GM19193 (cell line): ENCODE data around the gene ZFTA.

Experiments
- POLR2A ChIP-seq: IDR thresholded peaks from 4 replicates; pipeline ENCODE4 v1.6.1; 2011; ENCODE audit not compliant: insufficient read depth, insufficient read length; ENCODE audit errors: extremely low read depth

Gene ZFTA

DNA sequence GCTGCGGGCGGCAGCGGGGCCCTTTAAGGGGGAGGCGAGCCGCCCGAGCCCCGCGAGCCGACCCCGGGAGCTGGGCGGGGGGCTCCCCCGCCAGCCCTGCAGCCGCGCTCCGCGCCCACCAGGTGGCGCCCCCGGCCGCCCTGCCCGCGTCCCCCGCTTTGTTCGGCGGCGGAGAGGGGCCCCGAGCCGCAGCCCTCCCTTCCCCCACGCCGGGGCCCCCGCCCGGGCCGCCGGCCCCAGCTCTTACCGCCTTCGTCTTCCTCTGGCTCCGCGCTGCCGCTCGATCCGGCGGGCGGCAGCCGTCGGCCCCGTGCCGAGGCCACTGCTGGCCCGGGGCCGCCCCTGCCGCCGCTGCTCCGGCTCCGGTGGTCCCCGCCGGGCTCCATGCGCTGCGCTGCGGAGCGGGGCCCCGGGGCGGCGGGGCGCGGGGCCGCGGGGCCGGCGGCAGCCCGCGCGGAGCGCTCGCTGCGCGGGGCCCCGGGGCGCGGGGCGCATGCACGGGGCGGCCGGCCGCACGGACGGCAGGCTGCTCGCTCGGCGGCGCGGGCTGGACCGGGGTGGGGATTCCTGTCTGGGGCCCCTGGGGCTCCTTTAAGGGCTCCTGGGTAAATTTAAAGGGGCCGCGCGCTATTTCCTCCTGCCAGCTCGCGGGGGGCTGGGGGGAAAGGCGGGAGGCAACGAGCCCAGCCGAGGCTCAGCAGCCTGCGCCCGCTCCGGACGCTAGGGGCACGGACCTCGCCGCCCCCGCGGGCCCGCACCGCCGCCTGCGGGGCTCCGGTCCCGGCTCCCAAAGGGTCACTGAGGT lies at the start of gene ZFTA:
Gene ZFTA, minus strand, starts transcription at position 539 of the 805 bp plus-strand sequence. Its CDS starts 153 bp downstream, at position 386.
- peak; percentile 14 for TF ChIP-seq POLR2A

DNA sequence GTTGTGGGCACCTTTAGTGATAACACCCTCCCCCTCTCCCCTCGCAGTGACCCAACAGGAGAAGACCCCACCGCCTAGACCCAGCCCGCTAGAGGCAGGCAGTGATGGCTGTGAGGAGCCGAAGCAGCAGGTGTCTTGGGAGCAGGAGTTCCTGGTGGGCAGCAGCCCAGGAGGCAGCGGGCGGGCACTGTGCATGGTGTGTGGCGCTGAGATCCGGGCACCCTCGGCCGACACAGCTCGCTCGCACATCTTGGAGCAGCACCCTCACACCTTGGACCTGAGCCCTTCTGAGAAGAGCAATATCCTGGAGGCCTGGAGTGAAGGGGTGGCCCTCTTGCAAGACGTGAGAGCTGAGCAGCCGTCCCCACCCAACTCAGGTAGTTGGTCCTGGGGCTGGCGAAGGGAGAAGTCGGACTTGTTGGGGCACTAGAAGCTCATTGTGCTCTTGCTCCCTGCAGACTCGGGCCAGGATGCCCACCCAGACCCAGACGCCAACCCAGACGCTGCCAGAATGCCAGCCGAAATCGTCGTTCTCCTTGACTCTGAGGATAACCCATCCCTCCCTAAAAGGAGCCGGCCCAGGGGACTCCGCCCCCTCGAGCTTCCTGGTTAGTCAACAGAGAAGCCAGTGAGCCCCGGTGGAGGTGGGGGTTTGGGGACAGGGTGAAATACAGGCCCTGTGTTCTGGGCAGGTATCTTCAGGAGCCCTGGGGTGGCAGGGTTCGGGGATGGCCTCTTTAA lies 49.4 kb upstream of the ZFTA start:
- TF ChIP-seq POLR2A: no peak

DNA sequence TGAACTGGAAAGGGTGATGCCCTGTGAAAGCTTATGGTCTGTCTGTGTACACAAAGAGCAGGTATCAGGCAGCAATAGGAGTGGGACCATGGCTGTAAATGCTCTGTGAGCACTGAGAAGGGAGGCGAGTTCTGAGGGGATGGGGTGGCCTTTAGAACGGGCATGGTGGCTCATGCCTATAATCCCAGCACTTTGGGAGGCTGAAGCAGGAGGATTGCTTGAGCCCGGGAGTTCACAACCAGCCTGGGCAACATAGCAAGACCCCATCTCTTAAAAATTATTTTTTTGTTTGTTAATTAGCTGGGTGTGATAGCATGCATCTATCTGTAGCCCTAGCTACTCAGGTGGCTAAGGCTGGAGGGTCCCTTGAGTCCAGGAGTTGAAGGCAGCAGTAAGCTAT lies 48.2 kb upstream of the ZFTA start:
- TF ChIP-seq POLR2A: no peak

DNA sequence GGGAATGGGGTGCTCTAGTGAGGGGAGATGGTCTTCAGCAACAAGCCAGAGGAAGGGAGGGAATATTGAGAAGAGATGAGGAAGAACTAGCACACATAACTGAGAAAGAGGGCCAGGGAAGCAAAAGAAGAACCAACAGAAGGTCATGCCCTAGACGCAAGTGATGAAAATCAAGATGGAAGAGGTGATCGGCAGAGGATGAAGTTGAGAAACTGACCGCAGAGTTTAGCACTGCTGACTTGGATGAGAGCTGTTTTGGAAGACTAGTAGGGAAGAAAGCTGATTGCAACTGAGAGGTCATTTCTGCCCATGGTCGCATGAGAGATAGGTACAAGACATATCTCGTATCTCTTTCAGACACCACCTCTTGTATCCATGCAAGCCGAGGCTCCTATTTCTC lies 47.6 kb upstream of the ZFTA start:
- TF ChIP-seq POLR2A: no peak

DNA sequence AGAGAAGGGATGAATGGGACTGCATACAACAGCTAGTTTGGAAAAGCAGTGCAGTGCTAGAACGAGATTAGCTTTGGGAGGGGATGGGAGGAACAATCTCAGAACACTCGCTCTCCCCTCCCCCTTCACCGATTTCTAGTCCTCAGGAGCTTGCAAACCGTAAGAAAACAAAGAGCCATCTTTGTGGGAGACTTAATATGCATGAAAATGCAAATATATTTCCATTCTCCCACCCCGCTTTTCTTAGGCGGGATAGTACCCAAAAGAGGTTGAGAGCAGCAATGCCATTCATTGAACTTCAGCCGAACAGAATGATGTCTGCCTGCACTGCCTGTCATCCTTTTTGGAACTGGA lies 45.8 kb upstream of the ZFTA start:
- no peak for TF ChIP-seq POLR2A

DNA sequence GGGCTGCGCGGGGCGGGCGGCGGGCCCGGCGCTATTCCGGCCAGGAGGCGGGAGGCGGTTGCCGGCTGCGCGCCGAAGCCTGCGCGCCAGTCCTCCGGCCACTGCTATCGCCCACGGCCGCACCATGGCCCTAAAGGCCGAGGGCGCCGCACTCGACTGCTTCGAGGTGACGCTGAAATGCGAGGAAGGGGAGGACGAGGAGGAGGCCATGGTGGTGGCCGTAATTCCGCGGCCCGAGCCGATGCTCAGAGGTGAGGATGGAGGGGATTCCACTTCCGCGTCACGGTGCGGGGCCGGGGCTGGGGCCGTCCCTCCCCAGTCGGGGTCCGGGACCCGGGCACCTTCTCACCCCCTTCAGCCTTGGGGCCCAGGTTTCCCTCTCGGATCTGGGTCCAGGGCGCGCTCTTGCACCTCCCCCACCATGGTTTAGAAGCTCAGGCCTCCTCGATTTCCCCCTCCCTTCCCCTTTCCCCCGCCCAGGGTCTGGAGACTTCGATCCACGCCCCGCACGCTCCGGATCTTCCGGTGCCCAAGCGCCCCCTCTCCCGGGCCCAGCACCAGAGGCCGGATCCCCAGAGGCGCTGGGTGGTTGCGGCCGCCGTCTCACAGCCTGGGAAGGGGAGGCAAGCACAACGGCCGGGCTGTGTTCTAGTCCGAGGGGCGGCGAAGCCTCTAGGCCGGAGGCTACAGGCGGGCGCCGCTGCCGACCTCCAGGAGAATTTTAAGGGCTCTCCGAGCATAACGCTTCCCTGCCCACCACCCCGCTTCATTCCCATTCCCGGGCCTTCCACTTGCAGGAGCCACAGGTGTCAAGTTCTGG lies 45.2 kb upstream of the ZFTA start:
- no peak for TF ChIP-seq POLR2A

DNA sequence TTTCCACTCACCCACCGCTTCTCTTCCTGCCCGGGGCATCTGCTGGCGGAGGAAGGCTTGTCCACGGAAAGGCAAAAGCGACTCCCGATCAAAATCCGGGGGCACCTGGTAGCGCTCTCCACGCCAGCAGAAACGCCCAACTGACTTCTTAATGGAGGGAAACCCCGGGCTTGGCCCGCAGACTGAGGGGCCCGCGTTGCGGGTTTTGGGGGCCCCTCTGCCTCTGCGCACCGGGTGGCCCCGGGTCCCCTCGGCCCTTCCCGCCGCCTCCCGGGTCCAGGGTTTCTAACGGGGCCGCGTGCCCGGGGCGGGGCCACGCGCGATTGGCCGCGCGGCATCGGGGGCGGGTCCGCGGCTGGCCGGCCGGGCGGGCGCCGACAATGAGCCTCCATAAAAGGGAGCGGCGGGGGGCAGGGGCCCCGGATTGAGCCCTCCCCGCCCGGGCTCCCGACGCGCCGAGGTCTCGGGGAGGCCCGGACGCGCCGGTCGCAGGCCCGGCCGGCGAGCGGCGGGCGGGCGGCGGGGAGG lies 44.5 kb upstream of the ZFTA start, which contains the start of gene SPINDOC:
Gene SPINDOC, plus strand, starts transcription at position 422 of the 528 bp plus-strand sequence. CDS start 231 bp downstream, outside the sequence.
- TF ChIP-seq POLR2A: peak; percentile 79

DNA sequence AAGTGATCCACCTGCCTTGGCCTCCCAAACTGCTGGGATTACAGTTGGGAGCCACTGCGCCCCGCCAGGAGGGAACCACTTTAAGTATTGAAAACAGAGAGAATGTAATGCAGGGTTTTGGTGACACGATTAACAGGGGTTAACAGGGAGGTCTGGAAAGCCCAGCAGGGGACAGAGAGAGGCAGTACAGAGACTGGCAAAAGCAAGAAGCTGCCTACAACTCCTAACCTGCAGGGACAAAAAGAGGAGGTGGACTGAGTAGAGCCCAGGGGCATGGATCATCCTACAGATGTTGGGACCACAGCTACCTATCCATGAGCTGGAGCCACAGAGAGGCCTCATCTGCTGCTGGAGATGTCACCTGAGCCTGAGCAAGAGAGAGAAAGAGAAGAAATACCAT lies 42.9 kb upstream of the ZFTA start:
- no peak for TF ChIP-seq POLR2A

DNA sequence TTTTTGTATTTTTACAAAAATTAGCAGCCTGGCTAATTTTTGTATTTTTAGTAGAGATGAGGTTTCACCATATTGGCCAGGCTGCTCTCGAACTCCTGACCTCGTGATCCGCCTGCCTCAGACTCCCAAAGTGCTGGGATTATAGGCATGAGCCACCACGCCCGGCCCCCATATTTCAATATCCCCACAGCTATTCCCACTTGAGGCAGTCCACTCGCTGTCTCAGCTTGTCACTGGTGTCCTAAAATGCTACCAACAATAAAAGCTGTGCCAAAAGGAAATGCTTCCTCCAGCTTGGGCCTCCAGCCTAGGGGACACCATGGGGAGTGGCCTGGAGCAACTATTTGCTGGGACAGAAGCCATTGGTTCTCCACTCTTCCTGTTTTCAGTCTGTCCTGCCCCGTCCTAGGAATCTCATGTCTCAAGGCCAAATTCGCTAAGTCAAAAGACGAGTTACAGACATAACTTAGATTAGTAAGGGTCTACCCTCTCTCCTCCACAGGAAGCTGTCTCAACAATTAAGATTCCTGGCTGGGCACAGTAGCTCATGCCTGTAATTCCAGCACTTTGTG lies 37.4 kb upstream of the ZFTA start:
- TF ChIP-seq POLR2A: no peak

DNA sequence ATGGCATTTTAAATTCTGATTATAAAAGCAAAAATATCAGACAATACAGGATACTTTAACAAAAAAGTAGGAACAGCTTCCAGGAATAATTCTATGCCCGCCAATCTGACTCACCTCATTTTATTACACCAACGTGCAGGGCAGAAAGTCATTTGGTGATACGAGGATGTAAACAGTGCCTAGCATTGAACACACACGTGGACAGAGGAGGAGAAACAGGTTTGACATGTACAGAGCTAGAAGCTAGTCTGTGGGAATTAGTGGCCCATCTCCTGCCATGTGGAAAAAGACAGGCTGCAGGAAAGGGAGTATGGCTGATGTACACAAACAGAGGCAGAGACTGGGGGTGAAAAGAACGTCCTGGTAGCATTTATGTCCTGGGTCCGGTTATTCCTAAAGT lies 35.7 kb upstream of the ZFTA start:
- TF ChIP-seq POLR2A: no peak

DNA sequence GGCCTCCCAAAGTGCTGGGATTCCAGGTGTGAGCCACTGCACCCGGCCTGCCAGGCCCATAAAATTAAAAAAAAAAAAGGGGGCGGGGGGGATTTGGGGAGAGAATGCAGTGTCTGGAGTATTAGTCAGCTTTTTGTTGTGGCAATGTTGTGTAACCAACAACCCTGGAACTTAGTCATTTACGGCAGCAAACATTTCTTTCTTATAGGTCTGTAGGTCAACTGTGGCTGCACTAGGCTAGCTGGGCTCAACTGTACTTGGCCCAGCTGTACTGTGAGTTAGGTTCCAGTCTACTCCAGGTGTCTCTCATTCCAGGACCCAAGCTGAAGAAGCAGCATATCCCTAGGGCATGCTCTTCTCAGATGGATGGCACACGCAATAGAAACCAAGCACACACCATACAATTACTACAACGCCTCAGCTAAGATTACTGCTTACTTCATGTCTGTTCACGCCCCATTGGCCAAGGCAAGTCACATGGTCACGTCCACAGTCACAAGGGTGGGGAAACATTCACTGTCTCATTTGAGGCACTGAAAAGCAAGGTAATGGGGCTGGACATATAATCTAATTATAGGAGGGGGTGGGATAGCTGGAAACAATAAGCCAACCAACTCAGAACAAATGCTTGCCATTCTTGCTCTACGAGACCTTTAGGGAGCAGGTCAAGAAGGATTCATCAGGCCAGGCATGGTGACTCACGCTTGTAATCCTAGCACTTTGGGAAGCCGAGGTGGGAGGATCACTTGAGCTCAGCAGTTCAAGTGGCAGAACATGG lies 34.3 kb upstream of the ZFTA start:
- no peak for TF ChIP-seq POLR2A

DNA sequence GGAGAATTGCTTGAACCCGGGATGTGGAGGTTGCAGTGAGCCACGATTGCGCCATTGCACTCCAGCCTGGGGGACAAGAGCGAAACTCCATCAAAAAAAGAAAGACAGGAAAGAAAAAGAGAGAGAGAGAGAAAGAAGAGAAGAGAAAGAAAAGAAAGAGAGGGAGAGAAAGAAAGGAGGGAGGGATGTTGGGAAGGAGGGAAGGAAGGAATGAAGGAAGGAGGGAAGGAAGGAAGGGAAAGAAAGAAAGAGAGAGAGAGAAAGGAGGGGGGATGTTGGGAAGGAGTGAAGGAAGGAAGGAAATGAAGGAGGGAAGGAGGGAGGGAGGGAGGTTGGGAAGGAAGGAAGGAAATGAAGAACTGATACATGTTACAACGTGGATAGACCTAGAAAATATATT lies 32.3 kb upstream of the ZFTA start:
- TF ChIP-seq POLR2A: no peak

DNA sequence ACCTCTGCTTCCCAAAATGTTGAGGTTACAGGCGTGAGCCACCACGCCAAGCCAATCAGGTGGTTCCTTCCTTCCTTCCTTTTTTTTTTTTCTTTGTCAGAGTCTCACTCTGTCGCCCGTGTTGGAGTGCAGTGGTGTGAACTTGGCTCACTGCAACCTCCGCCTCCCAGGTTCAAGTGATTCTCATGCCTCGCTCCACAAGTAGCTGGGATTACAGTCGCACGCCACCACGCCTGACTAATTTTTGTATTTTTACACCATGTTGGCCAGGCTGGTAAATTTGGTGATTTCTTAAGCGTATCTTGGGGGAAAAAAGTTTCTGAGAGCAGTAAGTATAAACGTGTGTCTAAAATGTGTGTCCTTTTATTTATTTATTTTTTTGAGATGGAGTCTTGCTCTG lies 26.5 kb upstream of the ZFTA start:
- no peak for TF ChIP-seq POLR2A

DNA sequence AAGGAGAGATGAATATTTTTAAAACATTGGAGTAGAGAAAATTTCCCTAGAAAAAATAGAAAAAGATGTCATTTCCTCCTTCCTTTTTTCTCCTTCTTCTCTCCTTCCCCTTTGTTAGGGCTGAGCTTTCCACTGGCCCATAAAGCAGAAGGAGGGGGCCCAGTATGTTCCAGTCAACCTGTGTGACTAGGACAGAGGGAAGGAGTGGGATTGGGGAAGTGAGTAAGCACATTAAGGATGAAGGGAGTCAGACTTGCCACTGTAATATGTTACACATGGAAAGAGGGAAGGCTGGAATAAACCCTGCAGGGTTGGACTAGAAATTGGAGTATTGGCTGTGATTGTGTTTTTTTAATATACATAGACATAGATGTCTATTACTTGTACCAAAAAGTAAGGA lies 24.6 kb upstream of the ZFTA start:
- TF ChIP-seq POLR2A: no peak

DNA sequence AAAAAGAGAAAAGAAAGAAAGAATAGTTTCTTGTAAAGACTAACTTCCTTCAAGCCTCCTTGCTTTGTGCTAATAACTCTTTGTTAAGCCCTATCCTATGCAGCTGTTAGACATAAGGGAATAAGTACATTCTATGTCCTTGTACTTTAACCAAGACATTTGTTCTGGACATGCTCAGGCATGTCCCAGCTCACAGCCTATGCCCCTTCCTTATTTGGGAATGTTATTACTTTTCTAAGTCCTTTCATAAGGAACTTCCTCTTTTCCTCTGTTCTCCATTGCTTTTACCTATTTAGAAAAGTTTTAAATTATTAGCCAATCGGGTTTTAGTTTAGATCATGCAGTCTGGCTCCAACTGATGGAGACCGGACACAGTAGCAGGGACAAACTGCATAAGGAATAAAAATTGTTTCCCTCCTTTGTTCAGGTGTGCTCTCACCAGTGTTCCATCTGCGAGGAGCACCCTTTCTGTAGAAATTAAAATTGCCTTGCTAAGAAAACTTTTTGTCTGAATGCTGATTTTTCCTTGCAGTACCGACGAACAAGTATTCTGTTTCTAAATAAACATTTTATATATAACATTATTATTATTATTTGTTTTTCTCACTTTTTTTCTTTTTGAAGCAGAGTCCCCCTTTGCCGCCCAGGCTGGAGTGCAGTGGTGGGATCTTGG lies 23.1 kb upstream of the ZFTA start:
- TF ChIP-seq POLR2A: no peak
